Muscle of arm (tissue), 12 donors: ENCODE measurements around the gene FRMD3. TPM values are rescaled to one million over a fixed set of nuclear protein-coding genes. Genes with fewer than 3 reads are reported as not detected.
A peak's percentile ranks its signal among the peaks of the same experiment; 100 is the strongest.

Experiments used
- DNase-seq: peaks from one replicate; pipeline ENCODE4 v3.0.0-alpha.2; 2013
- polyA plus RNA-seq, 12 donors: library from polyadenylated mRNA; unstranded; fragments of 120-200 nt; gene quantifications; one replicate each; pipeline ENCODE4 v1.2.1, GENCODE V29; 2013; ENCODE audit not compliant: insufficient read length in 12 of 12

FRMD3 gene
- polyA plus RNA-seq, 12 donors, result 14.2 to 62.2 (median 28.5) TPM; not detected in 1

- DNase-seq, result no peak
Observed at GRCh38 chr9:83342006-83342405, 196.2 kb downstream of the FRMD3 start.

- DNase-seq, result no peak
Observed at GRCh38 chr9:83340451-83340850, 197.8 kb downstream of the FRMD3 start.

GRCh38 chr9:83339435-83339834 is 198.8 kb downstream of the FRMD3 start:
- no peak for DNase-seq

GRCh38 chr9:83336706-83337105 is 201.5 kb downstream of the FRMD3 start:
- no peak for DNase-seq

GRCh38 chr9:83334320-83334719 is 203.9 kb downstream of the FRMD3 start:
- DNase-seq, result peak; percentile 81

GRCh38 chr9:83330207-83331196 is 207.7 kb downstream of the FRMD3 start:
- no peak for DNase-seq

- DNase-seq, result no peak
Observed at GRCh38 chr9:83327750-83328622, 210.2 kb downstream of the FRMD3 start.

- DNase-seq, result no peak
Observed at GRCh38 chr9:83327323-83327722, 210.9 kb downstream of the FRMD3 start.

- no peak for DNase-seq
Observed at GRCh38 chr9:83323148-83323547, 215.1 kb downstream of the FRMD3 start.

GRCh38 chr9:83322438-83322837 is 215.8 kb downstream of the FRMD3 start:
- no peak for DNase-seq

- no peak for DNase-seq
Observed at GRCh38 chr9:83317244-83317643, 221.0 kb downstream of the FRMD3 start.

GRCh38 chr9:83315649-83316048 is 222.6 kb downstream of the FRMD3 start:
- DNase-seq, result no peak

GRCh38 chr9:83313781-83314180 is 224.4 kb downstream of the FRMD3 start:
- DNase-seq, result no peak

GRCh38 chr9:83312537-83312936 is 225.7 kb downstream of the FRMD3 start:
- no peak for DNase-seq

GRCh38 chr9:83307066-83307724 is 231.0 kb downstream of the FRMD3 start:
- peak; percentile 47 for DNase-seq

- peak; percentile 91 for DNase-seq
Observed at GRCh38 chr9:83304686-83305085, 233.5 kb downstream of the FRMD3 start.

GRCh38 chr9:83299571-83299970 is 238.6 kb downstream of the FRMD3 start:
- DNase-seq, result no peak

GRCh38 chr9:83299094-83299493 is 239.1 kb downstream of the FRMD3 start:
- DNase-seq, result no peak

- no peak for DNase-seq
Observed at GRCh38 chr9:83296123-83296522, 242.1 kb downstream of the FRMD3 start.

- DNase-seq, result no peak
Observed at GRCh38 chr9:83294816-83295215, 243.4 kb downstream of the FRMD3 start.

GRCh38 chr9:83291196-83291595 is 247.0 kb downstream of the FRMD3 start:
- DNase-seq, result no peak

GRCh38 chr9:83290692-83291091 is 247.5 kb downstream of the FRMD3 start:
- no peak for DNase-seq
